Astrocyte of the spinal cord (primary cell): Measurements from ENCODE around the gene RPLP2.

Source experiments
- DNase-seq: peaks from one replicate; pipeline ENCODE4 v3.0.0; 2011; ENCODE audit warnings: low read depth, low spot score
- H3K4me3 ChIP-seq: 2 replicates; pipeline ENCODE4 v1.5.1; 2011; ENCODE audit warnings: low read depth, mild to moderate bottlenecking, low read length, moderate library complexity
- in situ Hi-C: cut with HindIII; loops from 2 replicates; pipeline ENCODE4 v1.10.0; 2017; ENCODE audit warnings: low sequenced_read_pairs
- TF ChIP-seq, protein P1 (sequence below): IDR thresholded peaks from 2 replicates; pipeline ENCODE4 v1.5.1; 2012; ENCODE audit warnings: low read depth, mild to moderate bottlenecking, low read length, inconsistent platforms

Gene RPLP2

GRCh38 chr11:778976-779954 is 30.5 kb upstream of the RPLP2 start:
- H3K4me3 ChIP-seq = no peak overlapping the region
- in situ Hi-C loops = no loop called here
- DNase-seq = no peak
- TF ChIP-seq, protein P1, sequence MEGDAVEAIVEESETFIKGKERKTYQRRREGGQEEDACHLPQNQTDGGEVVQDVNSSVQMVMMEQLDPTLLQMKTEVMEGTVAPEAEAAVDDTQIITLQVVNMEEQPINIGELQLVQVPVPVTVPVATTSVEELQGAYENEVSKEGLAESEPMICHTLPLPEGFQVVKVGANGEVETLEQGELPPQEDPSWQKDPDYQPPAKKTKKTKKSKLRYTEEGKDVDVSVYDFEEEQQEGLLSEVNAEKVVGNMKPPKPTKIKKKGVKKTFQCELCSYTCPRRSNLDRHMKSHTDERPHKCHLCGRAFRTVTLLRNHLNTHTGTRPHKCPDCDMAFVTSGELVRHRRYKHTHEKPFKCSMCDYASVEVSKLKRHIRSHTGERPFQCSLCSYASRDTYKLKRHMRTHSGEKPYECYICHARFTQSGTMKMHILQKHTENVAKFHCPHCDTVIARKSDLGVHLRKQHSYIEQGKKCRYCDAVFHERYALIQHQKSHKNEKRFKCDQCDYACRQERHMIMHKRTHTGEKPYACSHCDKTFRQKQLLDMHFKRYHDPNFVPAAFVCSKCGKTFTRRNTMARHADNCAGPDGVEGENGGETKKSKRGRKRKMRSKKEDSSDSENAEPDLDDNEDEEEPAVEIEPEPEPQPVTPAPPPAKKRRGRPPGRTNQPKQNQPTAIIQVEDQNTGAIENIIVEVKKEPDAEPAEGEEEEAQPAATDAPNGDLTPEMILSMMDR = no peak

DNA sequence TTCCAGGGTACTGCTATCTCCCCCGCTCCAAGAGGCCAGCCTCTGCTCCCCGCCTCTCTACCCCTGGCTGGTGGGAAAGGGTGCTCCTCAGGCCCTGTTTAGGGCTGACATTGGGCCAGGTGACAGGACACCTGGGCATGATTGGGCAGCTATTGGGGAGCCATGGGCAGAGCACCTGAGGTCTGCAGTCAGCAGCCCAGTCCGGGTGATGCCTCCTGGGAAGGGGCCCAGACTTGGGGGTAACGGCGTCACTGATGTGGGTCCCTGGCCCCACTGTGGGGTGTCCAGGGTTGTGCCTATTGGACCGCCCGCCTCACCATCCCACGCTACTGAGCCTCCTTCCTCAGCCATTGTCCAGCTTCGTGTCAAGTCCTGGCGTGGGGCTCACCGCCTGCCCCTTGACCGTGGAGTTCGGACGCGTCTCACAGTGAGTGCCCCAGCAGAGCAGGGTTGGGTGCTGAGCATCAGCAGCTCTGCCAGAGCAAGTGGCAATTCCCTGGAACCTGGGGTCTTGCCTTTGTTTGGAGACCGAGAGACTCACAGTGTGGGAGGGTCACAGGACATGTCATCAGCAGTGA is 29.7 kb upstream of the RPLP2 start:
- no peak for DNase-seq
- in situ Hi-C loops = no loop called here
- TF ChIP-seq, protein P1 = no peak
- H3K4me3 ChIP-seq = no peak overlapping the region

- H3K4me3 ChIP-seq = no peak overlapping the region
- in situ Hi-C loops = no loop called here
- DNase-seq = no peak
- TF ChIP-seq, protein P1 = no peak
Measured at GRCh38 chr11:782264-783174, 27.2 kb upstream of the RPLP2 start.

DNA sequence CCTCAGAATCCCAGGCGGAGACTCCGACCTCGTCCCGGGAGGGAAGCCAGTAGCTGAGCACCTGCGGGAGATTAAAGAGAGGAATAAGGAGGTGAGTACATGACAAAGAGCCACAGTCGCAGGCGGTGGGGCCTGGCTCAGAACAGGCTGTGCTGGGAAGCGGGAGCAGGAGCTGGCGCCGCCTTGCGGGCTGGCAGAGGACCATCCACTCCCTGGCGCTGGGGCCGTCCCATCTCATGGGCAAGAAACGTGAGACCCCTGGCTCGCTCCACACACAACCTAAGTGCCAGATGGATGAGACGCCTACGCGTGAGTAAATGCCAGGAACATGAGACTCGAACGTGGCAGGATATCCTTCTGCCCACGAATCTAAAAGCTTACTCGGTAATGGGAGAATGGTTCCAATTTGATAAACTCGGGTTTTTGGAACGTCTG is 26.2 kb upstream of the RPLP2 start:
- in situ Hi-C loops = no loop called here
- DNase-seq = peak; percentile 85
- TF ChIP-seq, protein P1 = peak; percentile 94
- H3K4me3 ChIP-seq = no peak overlapping the region

GRCh38 chr11:786235-787083 is 23.3 kb upstream of the RPLP2 start:
- H3K4me3 ChIP-seq = no peak overlapping the region
- in situ Hi-C loops = no loop called here
- DNase-seq = no peak

More at GRCh38 chr11:786235-787083, 23.3 kb upstream of the RPLP2 start:
- TF ChIP-seq, protein P1 = no peak
